Upper lobe of left lung (tissue), 4 donors: ENCODE measurements around the gene SKOR1.

Experiments used
- POLR2A ChIP-seq, 4 donors: fragments of 450-650 bp; IDR thresholded peaks; one replicate each; pipeline ENCODE4 v1.5.1; 2016 to 2017; ENCODE audit warnings: antibody characterized with exemption in 4 of 4, mild to moderate bottlenecking in 2 of 4
- POLR2AphosphoS5 ChIP-seq, 2 donors: sonication (generic); formaldehyde crosslinking; IDR thresholded peaks; one replicate each; pipeline ENCODE4 v1.5.1; 2017; ENCODE audit warnings: antibody characterized with exemption in 2 of 2
- TF ChIP-seq, protein P1 (sequence below), 6 experiments: fragments of 450-650 bp in 4 of 6; fragments of 200-600 bp in 2 of 6; sonication (generic) in 2 of 6; IDR thresholded peaks; one replicate each; pipeline ENCODE4 v1.5.1; 2016 to 2019; ENCODE audit warnings: antibody characterized with exemption in 6 of 6

DNA sequence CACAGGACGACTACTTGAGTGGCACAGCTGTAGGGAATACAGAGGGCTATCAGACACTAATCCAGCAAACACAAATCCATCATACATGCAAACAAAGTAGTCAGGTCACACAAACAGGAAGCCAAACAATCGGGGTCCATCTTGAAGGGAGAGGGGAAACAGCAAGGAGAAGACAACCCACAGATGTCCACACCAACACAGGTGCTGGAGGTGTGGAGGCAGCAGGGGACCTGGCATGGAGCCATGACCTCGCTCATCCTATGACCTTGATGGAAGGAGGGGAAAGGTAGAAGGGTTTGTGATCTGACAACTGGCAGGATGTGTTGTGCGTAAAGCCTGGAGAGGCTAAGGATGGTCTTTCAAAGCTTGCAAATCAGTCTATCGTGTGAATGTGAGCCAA lies 39.9 kb upstream of the SKOR1 start:
- TF ChIP-seq, protein P1, sequence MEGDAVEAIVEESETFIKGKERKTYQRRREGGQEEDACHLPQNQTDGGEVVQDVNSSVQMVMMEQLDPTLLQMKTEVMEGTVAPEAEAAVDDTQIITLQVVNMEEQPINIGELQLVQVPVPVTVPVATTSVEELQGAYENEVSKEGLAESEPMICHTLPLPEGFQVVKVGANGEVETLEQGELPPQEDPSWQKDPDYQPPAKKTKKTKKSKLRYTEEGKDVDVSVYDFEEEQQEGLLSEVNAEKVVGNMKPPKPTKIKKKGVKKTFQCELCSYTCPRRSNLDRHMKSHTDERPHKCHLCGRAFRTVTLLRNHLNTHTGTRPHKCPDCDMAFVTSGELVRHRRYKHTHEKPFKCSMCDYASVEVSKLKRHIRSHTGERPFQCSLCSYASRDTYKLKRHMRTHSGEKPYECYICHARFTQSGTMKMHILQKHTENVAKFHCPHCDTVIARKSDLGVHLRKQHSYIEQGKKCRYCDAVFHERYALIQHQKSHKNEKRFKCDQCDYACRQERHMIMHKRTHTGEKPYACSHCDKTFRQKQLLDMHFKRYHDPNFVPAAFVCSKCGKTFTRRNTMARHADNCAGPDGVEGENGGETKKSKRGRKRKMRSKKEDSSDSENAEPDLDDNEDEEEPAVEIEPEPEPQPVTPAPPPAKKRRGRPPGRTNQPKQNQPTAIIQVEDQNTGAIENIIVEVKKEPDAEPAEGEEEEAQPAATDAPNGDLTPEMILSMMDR (IDR thresholded peaks at IDR 0.05) = no peak
- TF ChIP-seq POLR2AphosphoS5 (IDR thresholded peaks at IDR 0.05) (no peak), POLR2A (IDR thresholded peaks at IDR 0.05) (no peak)
